Measurements from ENCODE around the gene PTPRK.

Gene PTPRK

GRCh38 chr6:128495536-128496333 lies 24.7 kb downstream of the PTPRK start:
- H3K4me2 ChIP-seq (ENCODE audit: low read length) = no peak overlapping the region
- no peaks in the 10 kb centered on the region for H4K20me1 ChIP-seq (ENCODE audit: insufficient read depth, low read length)
- H3K4me1 ChIP-seq (ENCODE audit: low read length) = no peaks in the 10 kb centered on the region
- H3K9me3 ChIP-seq (ENCODE audit: insufficient read depth, low read length) = no peaks in the 10 kb centered on the region
- no peaks in the 10 kb centered on the region for H3K27me3 ChIP-seq (ENCODE audit: low read depth, low read length)
- TF ChIP-seq CTCF (IDR thresholded peaks at IDR 0.05; ENCODE audit: low read depth, low read length) (no peak), EZH2phosphoT487 (IDR thresholded peaks at IDR 0.05; ENCODE audit: low read depth) (no peak)
- H3K9ac ChIP-seq (ENCODE audit: low read length) = no peak overlapping the region
- no peak overlapping the region for H3K4me3 ChIP-seq (ENCODE audit: low read length)
- H3K36me3 ChIP-seq (replicated peaks; ENCODE audit: low read depth, low read length) = no peaks in the 10 kb centered on the region
- H3K27ac ChIP-seq (ENCODE audit: low read length) = no peak overlapping the region
- no peaks in the 10 kb centered on the region for H3K79me2 ChIP-seq (ENCODE audit: low read length)
- no peak overlapping the region for H2AFZ ChIP-seq (ENCODE audit: low read depth, low read length)

GRCh38 chr6:128494440-128494839 lies 26.0 kb downstream of the PTPRK start:
- no peaks in the 10 kb centered on the region for H4K20me1 ChIP-seq (ENCODE audit: insufficient read depth, low read length)
- H3K4me2 ChIP-seq (ENCODE audit: low read length) = no peak overlapping the region
- H3K4me1 ChIP-seq (ENCODE audit: low read length) = no peaks in the 10 kb centered on the region

GRCh38 chr6:128493877-128494276 lies 26.5 kb downstream of the PTPRK start:
- no peaks in the 10 kb centered on the region for H3K79me2 ChIP-seq (ENCODE audit: low read length)
- TF ChIP-seq EZH2phosphoT487 (IDR thresholded peaks at IDR 0.05; ENCODE audit: low read depth) (no peak), CTCF (IDR thresholded peaks at IDR 0.05; ENCODE audit: low read depth, low read length) (no peak)

More at GRCh38 chr6:128494440-128494839, 26.0 kb downstream of the PTPRK start:
- TF ChIP-seq EZH2phosphoT487 (IDR thresholded peaks at IDR 0.05; ENCODE audit: low read depth) = no peak
- TF ChIP-seq CTCF (IDR thresholded peaks at IDR 0.05; ENCODE audit: low read depth, low read length) = no peak
- Histone ChIP-seq H3K4me3 (ENCODE audit: low read length) (no peak overlapping the region), H3K36me3 (replicated peaks; ENCODE audit: low read depth, low read length) (no peaks in the 10 kb centered on the region), H3K27me3 (ENCODE audit: low read depth, low read length) (no peaks in the 10 kb centered on the region), H3K27ac (ENCODE audit: low read length) (no peak overlapping the region), H3K9me3 (ENCODE audit: insufficient read depth, low read length) (no peaks in the 10 kb centered on the region), H3K9ac (ENCODE audit: low read length) (no peak overlapping the region), H2AFZ (ENCODE audit: low read depth, low read length) (no peak overlapping the region), H3K79me2 (ENCODE audit: low read length) (no peaks in the 10 kb centered on the region)

GRCh38 chr6:128492386-128492785 lies 28.0 kb downstream of the PTPRK start:
- Histone ChIP-seq H3K4me2 (ENCODE audit: low read length) (no peak overlapping the region), H3K79me2 (ENCODE audit: low read length) (no peaks in the 10 kb centered on the region), H3K4me1 (ENCODE audit: low read length) (no peaks in the 10 kb centered on the region), H3K27ac (ENCODE audit: low read length) (no peak overlapping the region), H4K20me1 (ENCODE audit: insufficient read depth, low read length) (no peaks in the 10 kb centered on the region), H2AFZ (ENCODE audit: low read depth, low read length) (no peak overlapping the region), H3K36me3 (replicated peaks; ENCODE audit: low read depth, low read length) (no peaks in the 10 kb centered on the region), H3K9me3 (ENCODE audit: insufficient read depth, low read length) (no peaks in the 10 kb centered on the region), H3K4me3 (ENCODE audit: low read length) (no peak overlapping the region), H3K27me3 (ENCODE audit: low read depth, low read length) (no peaks in the 10 kb centered on the region), H3K9ac (ENCODE audit: low read length) (no peak overlapping the region)
- no peak for TF ChIP-seq CTCF (IDR thresholded peaks at IDR 0.05; ENCODE audit: low read depth, low read length)
- no peak for TF ChIP-seq EZH2phosphoT487 (IDR thresholded peaks at IDR 0.05; ENCODE audit: low read depth)

More at GRCh38 chr6:128493877-128494276, 26.5 kb downstream of the PTPRK start:
- Histone ChIP-seq H3K9ac (ENCODE audit: low read length) (no peak overlapping the region), H3K4me1 (ENCODE audit: low read length) (no peaks in the 10 kb centered on the region), H3K36me3 (replicated peaks; ENCODE audit: low read depth, low read length) (no peaks in the 10 kb centered on the region), H3K27me3 (ENCODE audit: low read depth, low read length) (no peaks in the 10 kb centered on the region), H3K4me3 (ENCODE audit: low read length) (no peak overlapping the region), H3K27ac (ENCODE audit: low read length) (no peak overlapping the region), H3K4me2 (ENCODE audit: low read length) (no peak overlapping the region), H3K9me3 (ENCODE audit: insufficient read depth, low read length) (no peaks in the 10 kb centered on the region), H2AFZ (ENCODE audit: low read depth, low read length) (no peak overlapping the region), H4K20me1 (ENCODE audit: insufficient read depth, low read length) (no peaks in the 10 kb centered on the region)

Measured in OCI-LY3 (cell line).